Cardiac fibroblast (primary cell): ENCODE data around the gene TEX48.
A peak's percentile ranks its signal among the peaks of the same experiment; 100 is the strongest.

ENCODE experiments used
- DNase-seq, 2 donors: peaks; one replicate each; pipeline versions ENCODE4 v3.0.0 to v3.0.0-alpha.2; 2010; ENCODE audit warnings: low read depth in 2 of 2
- H3K4me3 ChIP-seq, 2 donors: replicated peaks in 1 of 2; 1 replicate in 1 of 2; 2 replicates in 1 of 2; pipeline ENCODE4 v1.5.1; 2011; ENCODE audit warnings: low read depth in 2 of 2, low read length in 2 of 2, mild to moderate bottlenecking in 2 of 2, moderate library complexity in 1 of 2
- TF ChIP-seq, protein P1 (sequence below): IDR thresholded peaks from one replicate; pipeline ENCODE4 v1.5.1; 2011; ENCODE audit warnings: low read depth, mild to moderate bottlenecking, low read length, inconsistent platforms

TEX48 gene

DNA sequence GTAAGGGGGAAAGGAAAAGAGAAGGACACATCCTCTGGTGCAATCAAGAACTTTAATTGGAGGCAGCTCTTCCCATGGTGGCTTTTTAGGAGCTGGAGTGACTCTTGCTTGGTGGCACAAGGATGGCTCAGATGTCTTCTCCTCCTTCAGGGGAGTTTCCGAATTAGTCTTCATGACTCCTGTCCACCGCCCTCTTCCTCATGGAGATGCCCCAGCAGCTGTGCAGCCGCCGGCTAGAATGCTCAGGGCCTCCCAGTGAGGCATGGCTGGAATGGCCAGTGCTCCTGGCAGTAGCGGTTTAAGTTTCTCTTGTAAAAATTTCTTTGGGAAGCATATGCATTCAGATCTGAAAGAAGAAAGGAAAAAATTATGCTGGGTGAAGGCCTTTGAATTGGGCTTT lies 15.6 kb downstream of the TEX48 start:
- no peak overlapping the region for H3K4me3 ChIP-seq
- no peak for DNase-seq
- TF ChIP-seq, protein P1, sequence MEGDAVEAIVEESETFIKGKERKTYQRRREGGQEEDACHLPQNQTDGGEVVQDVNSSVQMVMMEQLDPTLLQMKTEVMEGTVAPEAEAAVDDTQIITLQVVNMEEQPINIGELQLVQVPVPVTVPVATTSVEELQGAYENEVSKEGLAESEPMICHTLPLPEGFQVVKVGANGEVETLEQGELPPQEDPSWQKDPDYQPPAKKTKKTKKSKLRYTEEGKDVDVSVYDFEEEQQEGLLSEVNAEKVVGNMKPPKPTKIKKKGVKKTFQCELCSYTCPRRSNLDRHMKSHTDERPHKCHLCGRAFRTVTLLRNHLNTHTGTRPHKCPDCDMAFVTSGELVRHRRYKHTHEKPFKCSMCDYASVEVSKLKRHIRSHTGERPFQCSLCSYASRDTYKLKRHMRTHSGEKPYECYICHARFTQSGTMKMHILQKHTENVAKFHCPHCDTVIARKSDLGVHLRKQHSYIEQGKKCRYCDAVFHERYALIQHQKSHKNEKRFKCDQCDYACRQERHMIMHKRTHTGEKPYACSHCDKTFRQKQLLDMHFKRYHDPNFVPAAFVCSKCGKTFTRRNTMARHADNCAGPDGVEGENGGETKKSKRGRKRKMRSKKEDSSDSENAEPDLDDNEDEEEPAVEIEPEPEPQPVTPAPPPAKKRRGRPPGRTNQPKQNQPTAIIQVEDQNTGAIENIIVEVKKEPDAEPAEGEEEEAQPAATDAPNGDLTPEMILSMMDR: no peak

DNA sequence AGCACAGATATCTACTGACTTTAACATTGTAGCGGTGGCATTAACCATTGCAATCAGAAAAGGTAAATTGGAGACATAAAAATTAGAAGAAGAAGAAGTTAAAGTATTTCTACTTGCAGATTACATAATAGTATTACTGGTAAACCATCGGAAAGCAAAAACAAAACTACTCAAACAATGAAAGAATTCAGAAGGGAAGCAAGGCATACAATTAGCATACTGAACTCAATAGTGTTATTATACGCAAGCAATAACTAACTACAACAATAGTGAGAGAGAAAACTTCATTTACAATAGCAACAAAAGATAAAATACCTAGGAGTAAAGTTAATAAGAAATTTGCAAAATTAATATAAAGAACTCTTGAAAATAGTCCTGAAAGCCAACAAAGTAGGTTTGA lies 17.8 kb downstream of the TEX48 start:
- TF ChIP-seq, protein P1: no peak
- no peak overlapping the region for H3K4me3 ChIP-seq
- no peak for DNase-seq

DNA sequence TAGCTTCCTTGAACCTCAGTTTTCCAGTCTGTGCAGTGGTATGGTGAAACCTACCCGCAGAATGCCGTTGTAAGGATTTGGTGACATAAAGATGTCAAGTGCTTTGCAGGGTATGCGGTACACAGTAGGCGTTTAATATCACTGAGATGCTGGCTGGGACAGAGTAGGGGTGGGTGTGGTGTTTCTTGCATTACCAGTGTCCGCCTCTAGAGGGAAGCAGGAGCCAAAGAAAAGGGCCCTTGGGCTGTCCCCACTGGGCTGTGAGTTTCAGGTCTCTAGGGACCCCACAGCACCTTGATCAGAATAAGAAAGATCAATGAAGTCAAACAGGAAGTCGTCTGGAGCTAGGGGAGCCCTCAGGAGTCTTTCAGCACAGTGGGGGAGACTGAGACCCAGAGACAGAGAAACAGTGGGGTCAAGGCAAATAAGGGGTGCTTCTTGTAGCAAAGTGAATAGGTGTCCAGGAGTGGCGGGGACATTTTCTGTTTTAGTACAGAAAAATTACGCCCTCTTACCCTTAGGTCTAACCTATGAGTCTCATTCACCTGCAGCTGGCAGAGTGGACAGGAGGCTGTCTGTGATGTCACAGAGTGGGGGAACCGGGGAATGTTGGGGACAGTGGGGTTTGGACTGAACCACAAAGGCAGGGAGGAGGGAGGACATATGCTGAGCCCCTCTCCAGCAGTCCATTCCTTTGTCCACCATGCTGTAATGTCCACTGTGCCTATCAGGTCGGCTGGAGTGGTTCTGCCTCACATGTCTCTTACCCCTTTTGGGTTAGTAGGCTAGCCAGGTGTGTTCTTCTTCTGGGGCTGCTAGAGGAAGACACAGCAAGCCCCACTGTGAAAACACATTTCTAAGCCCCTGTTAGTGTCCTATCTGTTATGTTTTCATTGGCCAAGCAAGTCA lies 19.7 kb downstream of the TEX48 start:
- TF ChIP-seq, protein P1: peak; percentile 95
- peak; percentile 35 to 55 for DNase-seq
- H3K4me3 ChIP-seq: no peak overlapping the region

DNA sequence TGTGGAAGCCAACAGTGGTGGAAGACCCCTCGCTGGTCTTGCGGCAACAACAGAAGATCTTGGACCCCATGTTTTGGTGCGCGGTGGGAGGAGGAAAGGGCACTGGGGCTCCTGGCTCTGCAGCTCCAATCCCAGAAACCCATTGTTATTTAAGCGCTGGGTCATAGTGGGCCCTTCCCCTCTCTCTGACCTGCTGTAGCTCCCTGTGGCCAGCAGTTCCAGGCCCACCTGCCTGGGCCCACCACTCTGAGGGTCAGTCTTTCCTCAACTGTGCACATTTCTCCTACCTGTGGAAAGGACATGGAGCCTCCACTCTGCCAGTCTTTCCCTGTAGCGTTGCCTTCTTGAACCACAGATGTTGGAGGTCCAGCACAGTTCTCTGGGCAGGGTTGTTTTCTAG lies 24.3 kb downstream of the TEX48 start, which contains the start of gene TEX53:
Gene TEX53, minus strand, starts transcription at position 101 of the 400 bp plus-strand sequence. Its CDS starts 31 bp downstream, at position 70.
- no peak for DNase-seq
- TF ChIP-seq, protein P1: no peak
- H3K4me3 ChIP-seq: no peak within 1 kb of the TSS

DNA sequence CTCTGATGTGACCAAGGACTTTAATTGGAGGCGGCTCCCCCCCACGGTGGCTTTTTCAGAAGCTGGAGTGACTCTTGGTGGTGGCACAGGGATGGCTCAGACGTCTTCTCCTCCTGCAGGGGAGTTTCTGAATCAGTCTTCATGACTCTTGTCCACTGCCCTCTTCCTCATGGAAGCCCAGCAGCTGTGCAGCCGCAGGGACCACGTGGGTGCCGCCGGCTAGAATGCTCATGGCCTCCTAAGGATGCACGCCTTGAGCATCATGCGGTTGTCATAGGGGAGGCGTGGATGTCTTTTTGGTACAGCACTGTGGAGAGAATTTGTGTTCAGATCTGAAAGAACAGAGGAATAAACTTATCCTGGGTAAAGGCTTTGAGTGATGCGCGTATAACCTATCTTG lies 25.7 kb downstream of the TEX48 start:
- no peak overlapping the region for H3K4me3 ChIP-seq
- DNase-seq: no peak
- TF ChIP-seq, protein P1: no peak

DNA sequence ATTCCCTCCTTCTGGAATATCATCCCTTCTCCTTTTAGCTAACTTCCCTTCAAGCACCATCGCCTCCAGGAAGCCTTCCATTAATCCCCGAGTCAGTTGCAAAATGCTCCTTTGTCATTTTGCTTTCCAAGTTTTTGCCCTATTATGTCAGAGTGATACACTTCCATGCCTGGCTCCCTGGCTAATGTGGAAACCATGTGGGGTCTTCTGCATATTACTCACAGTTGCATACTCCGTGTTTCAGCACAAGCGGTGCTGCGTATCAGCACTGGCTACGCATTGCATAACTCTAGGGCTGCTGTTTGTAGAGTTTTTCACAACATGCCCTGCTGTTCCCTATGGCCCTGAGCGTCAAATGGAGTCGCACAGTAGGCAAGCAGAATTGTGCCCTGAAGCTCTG lies 26.3 kb downstream of the TEX48 start:
- DNase-seq: peak; percentile 69 to 80
- TF ChIP-seq, protein P1: no peak
- H3K4me3 ChIP-seq: no peak overlapping the region
